Measurements from ENCODE around the gene THRSP. TPM values are rescaled to one million over a fixed set of nuclear protein-coding genes. Genes with fewer than 3 reads are reported as not detected.

The THRSP gene
- total and polyA plus RNA-seq, 2 of the 8 experiments (the other 6 are each of a cell fraction or from before 2014, with no cell fraction given): 0.11 TPM; not detected in 1

- Histone ChIP-seq H3K56ac (replicated peaks; ENCODE audit: insufficient read length, low read depth, low read length) (no peak overlapping the region), H3K9me3 (ENCODE audit: insufficient read depth in 2 of 2, low read depth in 1 of 2, low read length in 1 of 2) (no peaks in the 10 kb centered on the region), H4K20me1 (replicated peaks in 1 of 2; ENCODE audit: control insufficient read depth in 1 of 2, insufficient read depth in 2 of 2, low read length in 2 of 2) (no peaks in the 10 kb centered on the region), H3K4me1 (replicated peaks in 1 of 4; ENCODE audit: control insufficient read depth in 3 of 4, insufficient read depth in 4 of 4, low read length in 3 of 4) (peaks cover 0 to 6% (median 0%) of the 10 kb centered on the region in 4 experiments; a peak in 1 of 7 replicates), H3K4ac (replicated peaks; ENCODE audit: insufficient read length, low read depth, low read length) (no peak overlapping the region), H3K23ac (ENCODE audit: insufficient read length) (no peak overlapping the region), H2BK120ac (replicated peaks; ENCODE audit: low read depth, low read length) (no peak overlapping the region), H3K4me2 (ENCODE audit: insufficient read depth in 1 of 2, low read depth in 2 of 2, low read length in 2 of 2) (no peak overlapping the region), H3K9ac (replicated peaks in 1 of 4; ENCODE audit: extremely low read depth in 1 of 4, low read depth in 3 of 4, low read length in 3 of 4) (no peak overlapping the region), H2BK12ac (ENCODE audit: low read depth, low read length) (no peak overlapping the region), H2BK15ac (ENCODE audit: low read length) (0 out of 2 replicates have a peak overlapping the region, but pooled peaks have one; percentile 46), H3K18ac (ENCODE audit: extremely low read depth, low read length) (no peak overlapping the region), H3K27ac (ENCODE audit: low read depth, low read length) (no peak overlapping the region), H2AK5ac (ENCODE audit: low read depth, low read length) (no peak overlapping the region), H3K79me1 (ENCODE audit: low read depth, low read length) (no peaks in the 10 kb centered on the region), H2AFZ (ENCODE audit: low read length) (peak overlapping the region; percentile 67; the same call in 1 of the 2 replicates), H3K36me3 (ENCODE audit: control insufficient read depth in 2 of 4, insufficient read depth in 4 of 4, low read length in 3 of 4) (no peaks in the 10 kb centered on the region), H4K91ac (replicated peaks; ENCODE audit: insufficient read length, low read length) (no peak overlapping the region), H2BK20ac (ENCODE audit: low read length) (no peak overlapping the region), H3K27me3 (replicated peaks in 1 of 4; ENCODE audit: control insufficient read depth in 3 of 4, extremely low read depth in 1 of 4, insufficient read depth in 3 of 4, low read length in 3 of 4) (no peaks in the 10 kb centered on the region), H4K5ac (ENCODE audit: insufficient read length, low read depth, low read length) (no peak overlapping the region), H3K79me2 (ENCODE audit: control insufficient read depth in 1 of 2, insufficient read depth in 2 of 2, low read length in 2 of 2) (no peaks in the 10 kb centered on the region), H2BK5ac (ENCODE audit: low read depth, low read length) (no peak overlapping the region), H4K8ac (ENCODE audit: extremely low read depth, insufficient read depth, low read length) (no peak overlapping the region), H3K4me3 (ENCODE audit: extremely low read depth in 1 of 4, insufficient read depth in 2 of 4, low read depth in 3 of 4, low read length in 4 of 4) (no peak overlapping the region), H3K23me2 (ENCODE audit: low read depth, low read length) (no peaks in the 10 kb centered on the region), H3K14ac (ENCODE audit: insufficient read length) (no peak overlapping the region)
- FAIRE-seq (no peak), DNase-seq (ENCODE audit: low read depth in 1 of 2, low spot score in 2 of 2) (no peak)
- 69% methylated on average over 10 of the region's 10 CpGs; no CpG with 5 or more reads in 1 of the 2 experiments for WGBS, 2 experiments (ENCODE audit: extremely low coverage in 1 of 2, insufficient coverage in 1 of 2, insufficient read length in 1 of 2, insufficient replicate concordance in 2 of 2, low coverage in 1 of 2, low lambda C conversion rate in 2 of 2, missing lambda C conversion rate in 1 of 2)
- POLR2A ChIA-PET (ENCODE audit: partially characterized antibody): no interaction called here
- CTCF ChIA-PET (ENCODE audit: partially characterized antibody): interaction anchor here (0.7 to 9.0 kb wide), 10 partner anchors 10 to 130 kb away, joined by 3 to 92 read pairs (median 5); no protein-coding TSS in a partner anchor
- no peak for TF ChIP-seq KDM1A (IDR thresholded peaks at IDR 0.05; ENCODE audit: borderline replicate concordance, low read length)
- TF ChIP-seq BACH1 (IDR thresholded peaks at IDR 0.05; ENCODE audit: low read length): no peak
- TF ChIP-seq GABPA (IDR thresholded peaks at IDR 0.05; ENCODE audit: borderline replicate concordance, insufficient read depth, low read length): no peak
- TF ChIP-seq TEAD4 (IDR thresholded peaks at IDR 0.05; ENCODE audit: low read depth, low read length): no peak
- TF ChIP-seq RAD21 (IDR thresholded peaks at IDR 0.05 in 1 of 2, conservative IDR thresholded peaks at IDR 0.05 in 1 of 2; ENCODE audit: low read depth in 2 of 2, low read length in 2 of 2): peak; percentile 17 to 29; a peak in 3 of 4 replicates
- no peak for TF ChIP-seq NANOG (IDR thresholded peaks at IDR 0.05; ENCODE audit: insufficient read depth, low read depth, low read length, poor library complexity, severe bottlenecking)
- TF ChIP-seq, protein P1, sequence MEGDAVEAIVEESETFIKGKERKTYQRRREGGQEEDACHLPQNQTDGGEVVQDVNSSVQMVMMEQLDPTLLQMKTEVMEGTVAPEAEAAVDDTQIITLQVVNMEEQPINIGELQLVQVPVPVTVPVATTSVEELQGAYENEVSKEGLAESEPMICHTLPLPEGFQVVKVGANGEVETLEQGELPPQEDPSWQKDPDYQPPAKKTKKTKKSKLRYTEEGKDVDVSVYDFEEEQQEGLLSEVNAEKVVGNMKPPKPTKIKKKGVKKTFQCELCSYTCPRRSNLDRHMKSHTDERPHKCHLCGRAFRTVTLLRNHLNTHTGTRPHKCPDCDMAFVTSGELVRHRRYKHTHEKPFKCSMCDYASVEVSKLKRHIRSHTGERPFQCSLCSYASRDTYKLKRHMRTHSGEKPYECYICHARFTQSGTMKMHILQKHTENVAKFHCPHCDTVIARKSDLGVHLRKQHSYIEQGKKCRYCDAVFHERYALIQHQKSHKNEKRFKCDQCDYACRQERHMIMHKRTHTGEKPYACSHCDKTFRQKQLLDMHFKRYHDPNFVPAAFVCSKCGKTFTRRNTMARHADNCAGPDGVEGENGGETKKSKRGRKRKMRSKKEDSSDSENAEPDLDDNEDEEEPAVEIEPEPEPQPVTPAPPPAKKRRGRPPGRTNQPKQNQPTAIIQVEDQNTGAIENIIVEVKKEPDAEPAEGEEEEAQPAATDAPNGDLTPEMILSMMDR (IDR thresholded peaks at IDR 0.05; ENCODE audit: control extremely low read depth in 1 of 3, insufficient read depth in 1 of 3, low read depth in 1 of 3, low read length in 3 of 3): peak in 2 of 3 experiments; percentile 19 to 39; a peak in 2 of 4 replicates
- no peak for TF ChIP-seq GTF2F1 (IDR thresholded peaks at IDR 0.05; ENCODE audit: borderline replicate concordance, low read depth, low read length)
- no peak for TF ChIP-seq POU5F1 (IDR thresholded peaks at IDR 0.05; ENCODE audit: low read depth, low read length)
Measured at GRCh38 chr11:78034623-78035022, 29.0 kb upstream of the THRSP start.
